ENCODE results near the gene GAL3ST3.
"Not testable (repeated sequence)": the region's sequence is repeated elsewhere in the genome, so short reads cannot be mapped to it uniquely, and the experiment has no call there.

The GAL3ST3 gene

GRCh38 chr11:66014804-66015453 is 34.0 kb downstream of the GAL3ST3 start:
- DNase-seq (ENCODE audit: low read depth in 1 of 2, low spot score in 1 of 2), result no peak

DNA sequence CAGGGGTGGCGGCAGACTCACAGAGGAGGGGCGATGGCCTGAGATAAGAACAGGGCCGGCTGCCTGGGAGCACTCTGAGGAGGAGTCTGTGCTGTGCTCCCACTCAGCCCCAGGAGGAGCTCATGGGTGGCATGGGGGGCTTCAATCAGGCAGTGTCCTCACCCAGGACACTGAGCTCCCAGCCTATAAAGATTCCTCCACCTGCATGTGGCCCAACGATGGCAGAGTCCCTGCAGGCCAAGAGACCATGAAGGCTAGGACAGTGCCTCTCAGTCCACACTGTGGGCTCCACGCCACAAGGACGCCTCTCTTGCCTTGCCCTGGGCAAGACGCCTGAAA is 35.2 kb downstream of the GAL3ST3 start:
- no peak for DNase-seq (ENCODE audit: low read depth in 1 of 2, low spot score in 1 of 2)

DNA sequence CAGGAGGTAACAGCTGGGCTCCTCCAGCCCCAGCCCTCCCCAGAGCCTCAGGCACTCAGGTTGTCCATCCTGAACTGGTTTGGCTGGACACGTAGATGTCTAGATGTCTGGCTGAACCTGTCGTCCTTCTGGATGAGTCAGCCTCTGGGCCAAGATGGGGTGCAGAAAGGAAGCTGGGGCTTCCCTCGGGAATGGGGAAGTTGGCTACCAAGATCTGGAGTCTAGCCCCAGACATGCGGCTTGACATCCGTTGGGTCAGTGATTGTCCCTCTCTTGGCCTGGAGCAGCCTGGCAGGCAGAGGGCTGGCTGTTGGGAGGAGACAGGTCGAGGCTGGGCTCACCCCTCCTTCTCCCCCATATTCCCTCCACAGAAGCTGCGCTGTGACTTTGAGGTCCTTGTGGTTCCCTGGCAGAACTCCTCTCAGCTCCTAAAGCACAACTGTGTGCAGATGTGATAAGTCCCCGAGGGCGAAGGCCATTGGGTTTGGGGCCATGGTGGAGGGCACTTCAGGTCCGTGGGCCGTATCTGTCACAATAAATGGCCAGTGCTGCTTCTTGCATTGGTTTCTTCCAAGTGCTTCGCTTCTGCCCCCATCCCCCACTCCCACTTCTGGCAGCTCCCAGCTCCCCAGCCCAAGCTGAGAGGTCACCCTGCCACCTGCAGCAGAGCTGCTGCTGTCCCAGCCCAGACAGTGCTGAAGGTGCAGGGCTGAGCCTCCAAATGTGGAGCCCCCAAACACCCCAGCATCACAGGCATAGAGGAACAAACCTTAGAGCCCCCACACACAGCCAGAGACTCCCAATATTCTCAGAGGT is 35.8 kb downstream of the GAL3ST3 start:
- no peak for DNase-seq (ENCODE audit: low read depth in 1 of 2, low spot score in 1 of 2)

DNA sequence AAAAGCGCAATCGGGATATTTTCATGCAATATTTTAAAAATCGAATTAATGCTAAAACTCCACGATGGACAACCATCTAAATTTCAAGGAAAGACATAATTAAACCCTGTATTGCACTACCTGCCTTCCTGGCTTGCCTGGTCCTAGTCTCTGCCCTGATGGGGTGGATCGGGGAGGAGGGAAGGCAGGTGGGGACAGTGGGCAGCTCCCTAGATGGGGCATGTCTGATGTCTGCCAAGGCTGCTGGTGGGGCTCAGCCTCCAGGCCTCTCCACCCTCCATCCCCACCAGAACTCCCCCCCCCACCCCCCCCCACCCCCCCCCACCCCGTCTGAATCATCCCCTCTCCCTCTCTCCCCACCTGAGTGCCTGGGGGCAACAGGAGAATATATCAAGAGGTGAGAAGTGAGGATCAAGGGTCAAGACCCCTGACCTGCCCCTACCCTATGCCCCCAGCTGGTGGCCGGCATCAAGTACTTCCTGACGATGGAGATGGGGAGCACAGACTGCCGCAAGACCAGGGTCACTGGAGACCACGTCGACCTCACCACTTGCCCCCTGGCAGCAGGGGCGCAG is 36.5 kb downstream of the GAL3ST3 start:
- DNase-seq (ENCODE audit: low read depth in 1 of 2, low spot score in 1 of 2), result no peak

GRCh38 chr11:66011785-66012303 is 37.1 kb downstream of the GAL3ST3 start, which contains the start of gene CST6:
Gene CST6, plus strand, starts transcription at chr11:66012008. Its CDS starts 37 bp downstream, at chr11:66012045.
- DNase-seq (ENCODE audit: low read depth in 1 of 2, low spot score in 1 of 2), result no peak

GRCh38 chr11:66011239-66011784 is 37.6 kb downstream of the GAL3ST3 start:
- DNase-seq (ENCODE audit: low read depth in 1 of 2, low spot score in 1 of 2), result no peak

DNA sequence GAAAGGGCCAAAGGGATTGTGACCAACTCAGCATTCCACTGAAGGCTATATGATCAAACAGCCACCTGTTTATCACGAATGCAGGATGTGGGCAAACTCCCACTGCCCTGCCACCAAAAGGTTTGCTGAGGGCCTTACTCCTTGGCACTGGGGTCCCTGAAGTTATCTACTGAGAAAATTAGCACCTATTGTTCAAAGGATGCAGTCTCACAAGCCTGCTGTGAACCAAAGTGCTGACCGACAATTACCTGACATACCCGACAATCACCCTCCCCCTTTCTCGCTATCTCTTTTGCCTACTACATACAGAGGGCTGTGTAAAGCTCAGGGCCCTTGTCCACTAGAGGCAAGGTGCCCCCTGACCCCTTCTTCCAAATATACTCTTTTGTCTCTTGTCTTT is 38.9 kb downstream of the GAL3ST3 start:
- DNase-seq (ENCODE audit: low read depth in 1 of 2, low spot score in 1 of 2), result not testable (repeated sequence)

- DNase-seq (ENCODE audit: low read depth in 1 of 2, low spot score in 1 of 2), result no peak
These were observed 40.4 kb downstream of the GAL3ST3 start for GRCh38 chr11:66008468-66009101.

DNA sequence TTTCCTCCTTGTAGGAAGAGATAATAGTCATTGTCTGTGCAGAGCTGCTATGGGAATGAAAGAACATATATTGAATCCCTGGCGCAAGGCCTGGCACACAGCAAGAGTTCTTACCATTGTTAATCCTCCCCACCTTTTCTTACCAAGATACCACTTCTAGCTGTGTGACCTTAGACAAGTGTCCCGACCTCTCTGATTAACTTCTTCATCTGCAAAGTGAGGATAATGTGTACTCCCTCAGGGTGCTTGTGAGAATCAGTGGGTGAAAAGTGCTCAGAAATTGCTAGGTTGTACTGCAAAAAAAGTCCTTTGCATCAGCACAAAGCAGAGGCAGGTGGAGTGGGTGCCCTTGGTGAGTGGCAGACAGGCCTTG is 40.9 kb downstream of the GAL3ST3 start:
- no peak for DNase-seq (ENCODE audit: low read depth in 1 of 2, low spot score in 1 of 2)

DNA sequence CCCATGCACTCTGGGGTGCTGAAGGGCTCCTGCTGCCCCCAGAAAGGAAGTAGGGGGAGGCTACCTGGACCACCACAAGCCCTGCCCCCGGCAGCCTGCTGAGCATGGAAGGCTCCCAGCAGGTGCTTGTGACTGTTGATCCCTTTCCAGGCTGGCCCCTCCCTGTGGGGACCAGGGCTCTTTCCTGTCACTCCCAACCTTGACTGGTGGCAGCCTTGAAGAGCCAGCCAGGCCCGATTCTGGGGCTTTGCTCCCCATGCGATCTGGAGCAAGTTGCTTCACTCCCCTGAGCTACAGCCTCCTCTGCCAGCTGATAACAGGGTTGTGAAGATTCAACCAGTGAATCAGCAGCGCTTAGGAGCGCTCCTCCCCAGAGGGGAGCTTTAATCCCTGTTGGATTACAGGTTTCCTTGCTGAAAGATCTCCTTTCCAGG is 41.7 kb downstream of the GAL3ST3 start:
- DNase-seq (ENCODE audit: low read depth in 1 of 2, low spot score in 1 of 2), result no peak

DNA sequence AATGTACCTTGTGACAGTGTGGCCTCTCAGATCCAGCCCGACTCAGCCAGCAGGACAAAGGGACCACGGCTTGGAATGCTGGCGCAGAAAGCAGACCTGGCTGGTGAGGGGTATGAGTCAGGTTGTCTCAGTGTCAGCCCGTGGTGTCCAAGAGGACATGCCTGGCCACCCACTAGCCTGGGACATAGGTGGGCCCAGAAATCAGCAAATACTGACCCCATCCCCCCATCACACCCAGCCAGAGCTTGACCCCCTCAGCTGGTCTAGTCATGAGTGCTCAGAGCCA is 42.1 kb downstream of the GAL3ST3 start:
- no peak for DNase-seq (ENCODE audit: low read depth in 1 of 2, low spot score in 1 of 2)

GRCh38 chr11:66006134-66006890 is 42.6 kb downstream of the GAL3ST3 start:
- no peak for DNase-seq (ENCODE audit: low read depth in 1 of 2, low spot score in 1 of 2)

GRCh38 chr11:66004186-66004585 is 44.8 kb downstream of the GAL3ST3 start:
- DNase-seq (ENCODE audit: low read depth in 1 of 2, low spot score in 1 of 2), result no peak

DNA sequence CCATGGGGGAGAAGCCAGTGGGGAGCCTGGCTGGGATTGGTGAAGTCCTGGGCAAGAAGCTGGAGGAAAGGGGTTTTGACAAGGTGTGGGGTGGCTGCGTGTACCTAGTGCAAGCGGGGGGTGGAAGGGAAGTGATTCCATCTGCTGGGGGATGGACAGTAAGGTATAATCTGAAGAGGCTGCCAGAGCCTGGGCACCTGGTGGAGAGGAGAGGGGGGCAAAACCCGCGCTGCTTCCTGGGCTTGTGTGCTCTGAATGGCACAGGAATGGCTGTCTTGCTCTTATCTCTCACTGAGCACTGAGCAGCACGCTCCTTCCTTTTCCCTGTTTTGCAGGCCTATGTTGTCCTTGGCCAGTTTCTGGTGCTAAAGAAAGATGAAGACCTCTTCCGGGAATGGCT is 45.7 kb downstream of the GAL3ST3 start:
- no peak for DNase-seq (ENCODE audit: low read depth in 1 of 2, low spot score in 1 of 2)

DNA sequence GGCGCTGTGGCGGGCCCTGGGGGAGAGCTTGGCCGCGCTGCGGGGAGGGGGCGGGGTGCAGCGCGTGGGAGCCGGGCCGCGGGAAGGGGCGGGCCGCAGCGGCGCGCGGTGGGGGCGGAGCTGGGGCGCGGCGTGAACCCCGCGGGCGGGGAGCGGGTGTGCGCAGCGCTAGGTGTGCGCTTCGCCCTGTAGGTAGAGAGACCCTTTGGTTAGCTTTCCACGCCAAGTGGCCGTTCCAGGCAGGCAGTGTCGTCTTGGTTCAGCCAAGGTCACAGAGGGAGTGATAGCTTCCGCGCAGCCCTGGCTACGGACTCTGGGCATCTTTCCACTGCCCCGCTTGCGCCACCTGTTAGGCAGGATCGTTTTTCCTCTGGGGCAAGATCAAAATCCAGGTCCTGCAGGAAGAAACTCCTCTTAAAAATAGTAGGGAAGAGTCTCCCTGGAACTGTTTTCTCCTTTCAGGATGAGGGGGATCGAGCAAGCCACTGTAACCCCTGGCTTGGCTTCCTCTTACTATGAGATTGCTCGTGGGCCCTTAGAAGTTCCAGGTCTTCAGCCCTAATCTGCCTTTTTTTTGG is 46.2 kb downstream of the GAL3ST3 start:
- DNase-seq (ENCODE audit: low read depth in 1 of 2, low spot score in 1 of 2), result peak in 1 of 2 donors; percentile 59

DNA sequence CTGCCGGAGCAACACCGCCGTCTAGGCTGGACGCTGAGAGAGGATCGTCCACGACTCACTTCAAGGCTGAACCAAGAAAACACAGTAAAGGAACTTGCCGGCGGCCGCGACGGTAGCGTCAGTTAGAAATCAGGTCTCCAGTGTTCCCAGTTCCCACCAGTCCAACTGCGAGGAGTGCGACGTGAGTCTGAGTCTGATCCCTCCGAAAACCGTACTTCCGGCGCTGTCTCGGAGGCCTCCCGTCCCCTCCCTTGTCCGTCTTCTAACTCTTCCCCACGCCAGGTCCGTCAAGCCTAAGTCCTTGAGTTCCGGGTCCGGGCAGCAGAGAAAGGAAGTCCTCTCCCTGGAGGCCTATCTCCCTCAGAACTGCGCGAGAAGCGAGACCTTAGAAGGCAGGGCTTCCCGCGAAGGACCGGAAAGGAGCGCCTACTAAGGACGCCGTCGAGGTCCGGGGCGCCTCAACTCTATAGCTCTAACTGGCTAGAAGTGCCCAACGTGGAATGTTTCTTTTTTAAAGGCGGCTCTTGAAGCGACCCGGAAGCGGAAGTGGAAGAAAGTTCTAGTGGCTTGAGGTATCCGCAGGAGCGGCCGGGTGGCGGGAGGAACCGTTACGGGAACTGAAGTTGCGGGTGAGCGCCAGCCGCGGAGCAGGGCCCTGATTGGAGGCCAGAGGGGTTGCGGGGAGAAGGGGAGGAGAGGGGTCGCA is 46.9 kb downstream of the GAL3ST3 start, which contains the start of the genes BANF1 and EIF1AD:
Gene BANF1, plus strand, starts transcription at position 562 of the 706 bp plus-strand sequence. CDS start 748 bp downstream, outside the sequence.
Gene EIF1AD, minus strand, starts transcription at position 216 of the 706 bp plus-strand sequence. CDS start 1,768 bp downstream, outside the sequence.
- DNase-seq (ENCODE audit: low read depth in 1 of 2, low spot score in 1 of 2), result peak; percentile 78 to 83

GRCh38 chr11:65997286-65997685 is 51.7 kb downstream of the GAL3ST3 start:
- no peak for DNase-seq (ENCODE audit: low read depth in 1 of 2, low spot score in 1 of 2)

- no peak for DNase-seq (ENCODE audit: low read depth in 1 of 2, low spot score in 1 of 2)
These were observed 56.9 kb downstream of the GAL3ST3 start for GRCh38 chr11:65992056-65992455.
